Fibroblast of skin of abdomen (primary cell): Measurements from ENCODE around the gene ASB12. TPM values are rescaled to one million over a fixed set of nuclear protein-coding genes. Genes with fewer than 3 reads are reported as not detected.
"Not testable (repeated sequence)": the region's sequence is repeated elsewhere in the genome, so short reads cannot be mapped to it uniquely, and the experiment has no call there.

ENCODE experiments used
- DNase-seq: peaks from one replicate; pipeline ENCODE4 v3.0.0-alpha.2; 2013
- polyA plus RNA-seq, 2 experiments: library from polyadenylated mRNA; unstranded; fragments of 120-200 nt; gene quantifications; one replicate each; pipeline ENCODE4 v1.2.1, GENCODE V29; 2013; ENCODE audit not compliant: insufficient read length in 2 of 2

The ASB12 gene, protein sequence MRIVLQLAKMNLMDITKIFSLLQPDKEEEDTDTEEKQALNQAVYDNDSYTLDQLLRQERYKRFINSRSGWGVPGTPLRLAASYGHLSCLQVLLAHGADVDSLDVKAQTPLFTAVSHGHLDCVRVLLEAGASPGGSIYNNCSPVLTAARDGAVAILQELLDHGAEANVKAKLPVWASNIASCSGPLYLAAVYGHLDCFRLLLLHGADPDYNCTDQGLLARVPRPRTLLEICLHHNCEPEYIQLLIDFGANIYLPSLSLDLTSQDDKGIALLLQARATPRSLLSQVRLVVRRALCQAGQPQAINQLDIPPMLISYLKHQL
- not detected for polyA plus RNA-seq (2013, experiment 1 of 2; ENCODE audit: insufficient read length)
- not detected for polyA plus RNA-seq (2013, experiment 2 of 2; ENCODE audit: insufficient read length)

DNA sequence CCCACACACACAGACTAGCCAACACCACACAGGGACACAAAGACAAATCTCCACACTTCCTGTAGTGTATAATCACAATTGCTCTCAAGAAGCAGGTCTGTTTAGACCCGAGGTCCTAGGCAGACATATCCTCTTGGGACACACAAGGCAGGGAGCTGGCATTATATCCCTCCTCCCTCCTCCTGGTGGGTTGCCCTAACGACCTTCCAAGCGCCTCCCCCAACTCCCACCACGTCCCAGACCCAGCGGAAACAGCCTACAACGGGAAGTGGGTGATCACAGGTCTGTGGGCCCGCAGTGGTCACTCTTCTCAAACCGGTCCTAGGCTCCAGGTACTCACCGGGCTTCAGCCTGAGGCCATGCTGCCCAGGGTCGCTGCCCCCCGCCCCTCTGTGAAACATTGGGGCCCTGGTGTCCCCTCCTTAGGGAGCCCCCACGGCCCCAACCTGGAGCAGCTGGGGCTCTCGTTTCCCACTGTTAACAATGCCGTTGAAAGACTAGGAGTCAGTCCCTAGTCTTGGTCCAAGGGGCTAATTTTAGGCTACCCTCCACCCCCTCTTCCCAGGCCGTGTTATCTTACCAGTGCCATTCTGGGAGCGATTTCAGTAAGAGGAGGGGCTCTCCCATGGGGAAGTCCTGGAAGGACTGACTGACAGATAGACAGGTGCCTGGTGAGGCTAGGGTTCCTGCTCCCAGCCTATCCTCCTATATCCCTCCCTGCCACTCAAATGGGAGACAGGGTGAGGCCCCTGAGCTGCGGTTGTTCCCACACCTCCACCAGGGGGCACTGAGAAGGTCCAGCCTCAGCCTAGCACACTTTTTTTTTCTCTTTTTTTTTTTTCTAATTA is at the start of gene ASB12:
Gene ASB12, minus strand, starts transcription at position 485 of the 848 bp plus-strand sequence. CDS start 4,957 bp downstream, outside the sequence.
- DNase-seq, result no peak

DNA sequence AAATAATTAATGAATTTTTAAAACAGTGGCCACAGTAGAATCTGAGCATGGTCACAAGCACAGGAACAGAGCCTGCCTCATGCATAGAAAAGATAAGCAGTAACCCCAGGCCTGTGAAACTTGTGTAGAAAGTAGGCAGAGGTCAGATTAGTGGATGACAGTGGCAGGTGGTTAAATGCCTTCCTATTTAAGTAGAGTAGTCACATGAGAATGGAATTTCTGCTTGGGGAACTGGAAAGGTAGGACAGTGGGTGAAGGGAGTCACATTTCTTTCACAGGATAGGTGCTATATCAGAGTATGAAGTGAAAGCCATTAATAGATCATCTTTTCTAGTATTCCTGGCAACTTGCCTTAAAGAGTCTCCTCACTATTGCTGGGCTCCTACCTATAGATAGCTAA is 34.9 kb upstream of the ASB12 start:
- no peak for DNase-seq

DNA sequence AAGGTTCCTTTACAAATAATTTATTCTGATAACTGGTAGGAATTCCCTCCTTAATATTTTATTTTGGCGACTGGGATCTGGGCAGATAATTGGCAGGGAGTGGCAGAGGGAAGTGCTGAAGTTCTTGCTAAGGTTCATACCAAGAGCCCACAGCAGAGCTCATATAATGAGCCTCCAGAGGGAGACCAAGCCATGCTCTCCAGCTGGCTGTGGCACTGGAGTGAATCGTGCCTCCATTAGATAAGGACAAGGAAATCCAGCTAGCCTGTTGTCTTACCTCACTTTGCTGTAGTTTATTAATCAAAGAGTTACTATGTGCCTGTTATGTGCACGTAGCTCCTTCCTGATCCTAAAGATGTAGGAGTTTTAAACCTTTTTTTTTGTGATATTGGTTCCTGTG is 1.3 kb downstream of the ASB12 start:
- DNase-seq, result no peak

DNA sequence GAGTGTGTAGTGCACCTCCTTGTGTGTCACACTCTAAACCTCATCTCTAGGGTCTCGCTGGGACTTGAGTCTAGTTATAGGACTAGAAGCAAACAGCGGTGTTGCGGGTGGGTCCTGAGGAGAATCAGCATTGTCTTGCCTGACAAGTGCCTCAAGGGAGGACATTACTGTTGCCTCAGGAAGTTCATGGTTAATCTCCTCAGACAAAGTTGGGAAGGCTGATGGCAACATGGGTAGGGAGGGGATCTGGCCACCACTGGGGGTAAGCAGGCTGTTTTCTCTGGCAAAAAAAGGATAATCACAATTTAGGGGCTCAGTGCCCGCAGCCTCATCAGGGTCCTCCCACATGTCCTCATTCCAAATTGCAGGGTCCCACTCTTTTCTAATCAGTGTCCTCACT is 12.4 kb downstream of the ASB12 start:
- DNase-seq, result no peak

DNA sequence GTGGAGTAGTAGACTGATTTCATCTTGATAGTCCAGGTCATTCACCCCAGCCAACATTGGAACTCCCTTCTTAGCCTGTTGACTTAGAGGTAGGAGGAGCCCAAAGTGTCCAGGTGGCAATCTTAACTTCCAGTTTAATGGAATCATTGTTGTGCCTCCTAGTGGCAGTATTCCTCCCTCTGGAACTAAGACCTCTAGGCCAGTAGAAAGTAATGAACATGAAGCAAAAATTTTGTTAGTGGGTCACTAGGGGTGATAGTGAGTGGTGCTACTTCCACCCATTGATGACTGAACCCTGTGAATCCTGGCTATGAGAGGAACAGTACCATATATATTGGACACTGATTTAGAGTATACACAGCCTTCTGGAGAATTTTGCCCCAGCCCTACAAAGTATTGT is 16.4 kb downstream of the ASB12 start:
- DNase-seq, result not testable (repeated sequence)

DNA sequence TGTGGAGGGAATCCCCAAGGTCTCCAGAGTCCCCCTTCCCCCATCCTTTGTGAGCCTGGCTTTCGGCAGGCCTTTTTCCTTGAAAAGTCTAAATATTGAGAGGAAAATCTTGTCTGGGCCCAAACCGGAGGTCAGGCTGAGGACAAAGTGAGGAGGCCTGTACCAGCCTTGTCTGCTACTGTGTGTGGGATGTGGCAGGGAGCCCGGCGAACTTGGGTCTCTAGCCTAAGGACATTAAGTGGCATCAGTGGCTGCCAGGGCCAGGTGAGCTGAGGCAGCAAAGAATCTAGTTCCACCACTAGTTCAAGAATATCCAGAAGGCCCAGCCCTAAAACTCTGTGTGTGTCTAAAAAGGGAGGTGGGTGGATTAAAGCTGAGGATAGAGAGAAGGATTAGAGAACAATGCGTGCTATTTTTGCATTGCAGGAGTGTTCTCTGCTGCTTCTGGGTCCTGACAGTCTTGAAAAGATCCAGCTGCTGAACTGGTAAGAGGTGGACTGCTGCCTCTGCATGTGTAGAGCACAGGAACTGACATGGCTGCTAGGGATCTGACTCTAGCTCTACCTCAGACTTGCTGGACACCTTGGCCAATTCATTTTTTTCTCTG is 23.7 kb downstream of the ASB12 start:
- peak; percentile 14 for DNase-seq

DNA sequence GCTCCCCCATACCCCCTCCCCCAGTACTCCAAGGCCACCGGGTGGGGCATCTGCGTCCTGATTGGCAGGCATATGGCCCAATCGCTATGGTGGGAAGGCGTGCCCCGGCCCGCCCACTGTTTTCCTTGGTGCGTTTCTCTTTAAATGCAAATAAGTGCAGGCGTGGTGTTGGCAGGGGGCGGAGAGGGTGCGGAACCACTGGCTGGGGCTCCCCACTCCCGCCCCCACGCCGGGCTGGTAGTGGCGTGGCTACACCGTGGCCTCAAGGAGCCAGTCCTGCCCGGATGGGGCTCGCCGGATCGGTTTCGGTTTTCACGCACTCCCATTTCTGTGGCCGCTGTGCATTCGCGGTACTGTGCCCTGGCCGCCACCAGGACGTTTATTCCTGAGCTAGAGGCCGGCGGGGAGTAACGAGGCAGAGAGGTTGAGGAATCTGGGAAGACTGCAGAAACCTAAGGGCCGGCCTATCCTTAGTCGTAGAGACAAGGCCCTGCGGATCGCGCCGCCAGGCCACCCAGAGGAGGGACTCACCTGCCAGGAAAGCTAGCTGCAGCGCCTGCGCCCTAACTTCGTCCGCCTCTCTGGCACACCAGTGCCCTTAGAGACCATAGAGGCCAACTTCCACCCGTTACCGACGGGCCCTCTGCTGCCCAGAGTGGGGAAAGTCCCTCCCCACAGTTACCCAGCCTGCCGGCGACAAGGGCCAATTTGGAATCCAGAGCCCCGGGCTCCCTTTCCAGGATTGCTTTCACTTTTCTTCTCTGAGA is 24.5 kb downstream of the ASB12 start:
- DNase-seq, result peak; percentile 93

DNA sequence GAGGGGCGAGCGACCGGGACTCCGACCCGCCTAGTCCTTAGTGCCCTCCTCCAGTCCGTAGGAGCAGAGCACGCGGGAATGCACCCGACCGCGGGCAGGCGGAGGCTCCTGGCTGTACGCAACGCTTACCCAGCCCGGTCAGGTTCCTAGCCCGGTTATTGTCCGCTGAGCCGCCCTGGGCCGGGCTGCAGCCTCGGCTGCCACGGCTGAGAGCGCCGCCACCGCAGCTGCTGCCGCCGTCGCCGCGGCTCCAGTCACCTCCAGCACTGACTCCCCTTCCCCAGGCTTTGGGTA is 25.0 kb downstream of the ASB12 start, which contains the start of gene AMER1:
Gene AMER1, minus strand, starts transcription at position 268 of the 294 bp plus-strand sequence. CDS start 12,422 bp downstream, outside the sequence.
- DNase-seq, result no peak

DNA sequence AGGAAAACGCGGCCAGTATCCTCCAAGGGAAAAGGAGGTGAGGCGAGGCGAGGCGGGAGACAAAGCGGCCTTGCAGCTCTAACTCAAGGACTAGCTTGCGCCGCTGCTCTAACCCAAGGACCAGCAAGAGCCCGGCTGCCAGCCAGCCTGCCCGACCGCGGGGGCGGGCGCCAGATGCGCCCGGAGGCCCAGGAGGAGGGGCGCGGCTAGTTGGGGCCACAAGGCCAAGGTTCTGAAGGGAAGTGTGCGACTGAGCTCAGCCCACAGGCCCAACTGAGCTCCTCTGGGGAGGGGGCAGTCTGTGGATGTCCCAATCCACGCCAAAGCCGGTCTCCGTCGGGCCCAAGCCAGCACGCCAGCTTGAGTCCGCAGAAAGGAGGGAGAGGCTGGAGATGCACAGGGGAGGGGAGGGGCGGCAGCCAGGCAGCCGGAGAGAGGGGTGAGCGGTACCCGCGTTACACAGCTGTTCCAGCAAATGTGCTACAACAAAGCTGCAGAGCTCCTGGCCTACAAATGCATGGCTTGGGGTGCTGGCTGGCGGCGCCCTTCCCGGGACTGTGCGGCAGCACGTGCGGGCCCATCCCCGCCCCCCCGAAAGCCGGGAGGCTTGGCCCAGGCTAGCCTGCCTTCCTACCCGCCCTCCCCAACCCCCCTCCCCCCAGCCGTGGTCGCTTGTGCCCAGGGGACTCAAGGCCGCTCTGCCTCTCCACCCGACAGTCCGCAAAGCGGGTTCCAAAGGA is 25.5 kb downstream of the ASB12 start:
- peak; percentile 7 for DNase-seq

DNA sequence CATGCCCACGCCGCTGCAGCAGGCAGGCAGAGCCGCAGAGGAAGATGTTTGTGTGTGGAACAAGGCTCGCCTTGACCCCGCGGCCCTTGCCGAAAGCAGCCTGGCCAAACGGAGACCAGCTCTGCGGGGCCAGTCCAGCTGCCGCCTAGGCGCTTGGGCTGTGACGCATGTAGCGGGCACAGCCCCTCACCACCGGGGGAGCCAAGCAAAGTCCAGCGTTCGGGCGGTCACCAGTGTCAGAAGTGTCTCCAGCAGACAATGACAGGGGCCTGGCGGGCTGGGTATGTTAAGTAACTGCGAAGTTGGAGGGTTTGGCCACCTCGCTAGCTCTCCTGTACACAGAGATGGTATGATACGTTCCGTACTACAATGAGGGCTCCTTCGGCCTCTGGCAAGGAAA is 26.2 kb downstream of the ASB12 start:
- DNase-seq, result no peak

DNA sequence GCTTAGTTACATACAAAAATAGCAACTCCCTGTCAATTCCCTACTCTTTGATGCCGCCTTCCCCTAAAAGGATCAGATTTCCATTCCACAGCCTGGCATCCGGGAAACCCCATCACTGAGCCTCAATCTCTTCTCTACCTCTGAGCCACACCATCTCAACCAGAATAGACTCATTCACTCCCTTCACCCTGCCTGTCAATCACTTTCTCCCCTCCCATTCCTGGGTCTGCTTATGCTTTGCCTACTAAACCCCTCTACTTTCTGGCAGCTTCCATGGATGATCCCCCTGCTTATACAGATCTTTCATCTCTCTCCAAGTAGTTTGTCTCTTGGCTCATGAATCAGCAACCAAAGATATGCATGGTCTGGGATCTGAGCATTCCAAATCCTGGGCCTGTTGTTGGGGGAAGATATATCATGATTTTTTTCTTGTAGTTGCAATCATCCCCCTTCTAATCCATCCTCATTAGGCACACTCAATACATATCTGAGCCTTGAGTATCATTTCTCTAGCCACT is 27.5 kb downstream of the ASB12 start:
- peak; percentile 73 for DNase-seq

DNA sequence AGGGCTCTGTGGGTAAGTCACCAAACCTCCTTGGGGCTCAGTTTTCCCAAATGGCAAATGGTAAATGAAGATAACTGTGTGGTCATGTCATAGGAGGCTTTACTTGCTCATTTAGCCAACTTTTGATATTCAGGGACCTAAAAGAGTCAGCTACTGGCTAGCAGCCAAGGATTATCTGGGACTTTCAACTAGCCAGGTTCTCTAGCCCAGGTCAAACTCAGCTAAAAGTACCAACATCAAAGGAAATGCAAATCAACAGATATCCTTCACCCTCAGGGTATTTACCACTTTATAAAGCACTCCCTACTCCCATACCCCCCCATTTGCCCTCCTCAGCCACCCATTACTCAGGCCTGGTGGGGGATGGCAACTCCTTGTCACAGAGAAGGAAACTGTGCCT is 32.4 kb downstream of the ASB12 start:
- no peak for DNase-seq

DNA sequence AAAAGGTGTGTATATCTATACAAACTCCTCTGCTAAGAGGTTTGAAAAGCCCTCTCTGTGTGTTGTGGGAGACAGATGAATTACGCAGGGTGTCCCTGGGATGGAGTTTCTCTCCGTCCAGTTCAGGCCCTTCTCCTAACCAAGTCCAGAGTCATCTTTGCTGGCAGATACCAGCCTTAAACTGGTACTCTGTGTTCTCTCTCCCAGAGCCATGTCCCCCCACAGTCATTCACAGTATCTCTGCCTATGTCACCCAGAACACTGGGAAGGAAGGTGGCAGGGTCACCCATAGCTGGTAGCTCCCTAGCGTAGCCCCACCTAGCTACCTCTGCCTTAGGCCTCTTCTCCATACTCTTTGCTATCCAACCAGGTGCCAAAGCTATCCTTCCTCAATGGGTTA is 33.8 kb downstream of the ASB12 start:
- no peak for DNase-seq

DNA sequence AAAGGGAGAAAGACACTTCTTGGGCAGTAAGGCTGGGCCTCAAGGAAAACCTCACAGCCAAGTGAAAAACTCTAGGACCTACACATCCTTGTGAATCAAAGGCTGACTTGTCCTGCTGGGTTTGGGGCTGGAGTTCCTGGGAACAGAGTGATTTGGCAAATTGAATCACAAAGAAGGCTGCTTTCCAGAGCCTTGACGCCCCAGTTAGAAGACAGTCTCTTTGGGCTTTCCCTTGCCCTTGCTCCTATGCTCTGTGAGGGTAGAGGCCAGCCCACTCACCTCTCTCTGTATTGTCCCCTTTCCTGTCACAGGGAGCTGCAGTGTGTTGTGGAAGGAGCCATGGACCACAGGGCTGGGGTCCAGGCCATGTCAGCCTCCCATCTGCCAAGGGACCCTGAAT is 34.5 kb downstream of the ASB12 start:
- DNase-seq, result no peak

DNA sequence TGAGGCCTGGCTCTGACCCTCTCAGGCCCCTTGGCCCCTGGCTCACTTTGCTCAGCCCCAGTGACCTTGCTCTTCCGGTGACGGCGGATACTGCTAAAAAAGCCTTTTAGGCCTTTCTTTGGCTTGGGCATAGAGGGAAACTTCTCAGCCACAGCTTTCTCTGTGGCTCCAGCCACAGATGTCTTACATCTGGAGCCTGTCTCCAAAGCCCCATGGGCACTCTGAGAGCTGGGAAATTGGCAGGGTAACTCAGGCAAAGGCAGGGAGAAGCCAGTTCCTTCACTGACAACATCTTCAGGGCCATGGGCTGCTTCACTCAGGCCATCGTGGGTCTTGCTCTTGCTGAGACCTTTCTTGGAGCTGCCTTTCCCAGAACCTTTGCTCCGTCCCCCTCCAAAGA is 37.7 kb downstream of the ASB12 start:
- DNase-seq, result no peak

DNA sequence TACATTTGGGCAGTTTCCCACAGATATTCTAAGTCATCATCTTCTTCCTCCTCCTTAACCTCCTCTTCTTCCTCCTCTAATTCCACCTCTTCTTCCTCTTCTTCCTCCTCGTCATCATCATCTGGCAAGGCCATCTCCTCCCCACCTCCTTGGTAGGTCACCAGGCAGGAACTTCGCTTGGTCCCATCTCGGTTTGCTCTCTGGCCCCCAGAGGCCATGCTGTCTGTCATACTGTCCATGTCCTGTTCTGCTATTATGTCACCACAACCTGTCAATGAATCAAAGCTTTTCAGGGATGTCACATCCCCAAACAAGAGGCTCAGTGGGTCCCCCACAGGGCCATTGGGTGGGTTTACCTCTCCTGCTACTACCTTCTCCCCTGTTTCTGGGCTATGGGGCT is 38.4 kb downstream of the ASB12 start:
- DNase-seq, result no peak

DNA sequence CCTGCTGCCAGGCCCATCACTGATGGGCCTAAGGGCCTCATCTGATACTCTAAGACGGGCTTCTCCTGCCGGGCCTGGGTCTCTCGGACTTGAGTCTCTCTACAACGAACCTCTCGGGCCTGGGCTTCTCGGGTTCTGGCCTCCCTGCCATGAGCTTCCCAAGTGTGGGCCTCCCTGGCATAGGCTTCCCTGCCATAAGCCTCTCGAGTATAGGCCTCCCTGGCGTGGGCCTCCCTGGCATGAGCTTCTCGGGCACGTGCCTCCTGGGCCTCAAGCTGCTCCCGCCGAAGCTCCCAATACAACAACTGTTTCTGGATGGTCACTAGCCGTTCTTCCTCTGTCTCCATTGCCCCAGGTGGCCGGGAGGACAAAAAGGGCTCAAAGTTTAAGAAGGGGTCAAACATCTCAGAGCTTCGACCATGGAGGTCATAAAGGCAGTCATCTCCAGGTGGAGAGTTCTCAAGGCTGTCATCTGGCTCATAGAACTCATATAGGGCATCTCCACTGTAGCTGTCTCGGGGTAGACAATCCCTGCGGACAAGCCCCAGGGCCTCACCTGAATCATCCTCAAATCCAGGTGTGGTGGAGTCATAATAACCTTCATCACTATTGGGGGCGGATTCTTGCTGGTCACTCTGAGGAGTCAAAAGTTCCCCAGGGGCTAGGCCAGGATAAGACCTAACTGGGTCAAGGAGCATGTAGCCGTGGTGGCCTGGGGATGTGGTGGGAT is 39.0 kb downstream of the ASB12 start:
- DNase-seq, result no peak

DNA sequence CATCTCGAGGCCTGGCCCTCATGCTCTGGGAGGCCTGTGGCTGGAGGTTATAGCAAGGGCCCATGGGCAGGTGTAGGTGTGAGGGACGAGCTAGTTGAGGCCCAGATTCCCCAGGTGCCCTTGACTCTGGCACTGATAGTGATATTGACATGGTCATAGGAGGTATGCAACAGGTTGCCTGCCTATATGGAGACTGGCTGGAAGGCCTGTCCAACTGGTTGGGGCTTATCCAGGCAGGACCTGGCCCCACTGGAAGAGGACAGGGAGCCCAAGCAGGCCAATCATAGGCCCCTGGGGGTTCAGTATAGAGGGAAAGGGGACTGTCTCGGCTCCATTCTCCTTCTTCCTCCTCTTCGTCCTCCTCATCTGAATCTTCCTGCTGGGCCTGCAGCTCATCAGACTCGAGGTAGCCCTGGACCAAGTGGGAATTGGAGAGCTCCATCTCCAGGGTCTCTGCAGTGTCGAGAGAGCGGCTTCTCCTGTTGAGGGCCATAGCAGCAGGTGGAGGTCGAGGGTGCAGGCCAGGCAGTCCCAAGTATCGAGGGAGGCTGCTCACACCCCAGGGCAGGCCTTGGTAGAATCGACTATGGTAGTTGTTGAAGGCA is 40.2 kb downstream of the ASB12 start:
- DNase-seq, result no peak

DNA sequence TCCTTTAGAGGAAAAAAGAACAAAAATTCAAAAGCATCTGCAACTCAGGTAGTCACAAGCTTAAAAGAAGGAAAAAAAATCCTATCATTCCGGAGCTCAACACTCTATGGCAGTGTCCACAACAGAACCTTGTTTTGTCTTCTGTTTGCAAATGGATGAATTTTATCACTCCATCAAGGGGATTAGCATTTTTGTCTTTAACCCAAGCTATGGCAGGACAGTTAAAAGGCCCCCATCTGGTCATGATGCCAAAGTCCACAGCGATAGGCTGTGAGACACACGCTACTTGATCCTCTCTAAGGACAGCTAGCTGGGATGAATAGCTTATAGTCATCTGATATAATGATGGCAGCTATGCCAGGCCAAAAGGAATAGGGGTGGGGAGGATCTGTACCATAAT is 41.5 kb downstream of the ASB12 start:
- DNase-seq, result no peak

DNA sequence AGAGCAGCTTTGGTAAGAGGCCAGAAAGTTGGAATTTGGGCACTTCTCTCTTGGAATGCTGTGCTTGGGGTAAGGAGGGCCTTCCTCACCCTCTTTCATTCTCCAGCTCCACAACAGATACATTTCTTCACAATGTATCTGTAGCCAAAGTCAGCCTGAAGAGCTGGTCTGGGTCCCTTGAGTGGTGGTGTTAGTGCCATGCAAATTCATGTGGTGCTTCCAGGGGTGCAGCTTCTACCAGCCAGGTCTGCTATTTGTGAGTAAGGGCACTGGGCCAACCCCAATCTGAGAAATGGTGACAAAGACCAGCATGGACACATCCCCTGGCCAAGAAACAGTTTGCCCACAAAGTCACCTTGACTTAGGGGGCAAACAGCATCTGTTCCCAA is 42.7 kb downstream of the ASB12 start:
- no peak for DNase-seq
